Esophagus muscularis mucosa (tissue), 4 donors: Measurements from ENCODE around the gene CCDC92B. TPM values are rescaled to one million over a fixed set of nuclear protein-coding genes. Genes with fewer than 3 reads are reported as not detected.

ENCODE experiments used
- DNase-seq: peaks from one replicate; pipeline ENCODE4 v3.0.0-alpha.2; 2017; ENCODE audit errors: extremely low spot score
- H3K27ac ChIP-seq, 4 donors: fragments of 200-600 bp; sonication (generic); replicated peaks in 1 of 4; 1 replicate in 3 of 4; 2 replicates in 1 of 4; pipeline ENCODE4 v1.5.1; 2016 to 2019; ENCODE audit warnings: mild to moderate bottlenecking in 1 of 4
- H3K27me3 ChIP-seq, 4 donors: fragments of 200-600 bp; sonication (generic); one replicate each; pipeline versions ENCODE4 v1.5.1 to v1.6.0; 2016 to 2019
- H3K36me3 ChIP-seq, 4 donors: fragments of 200-600 bp; sonication (generic); one replicate each; pipeline ENCODE4 v1.5.1; 2016 to 2019
- H3K4me1 ChIP-seq, 4 donors: fragments of 200-600 bp; sonication (generic); one replicate each; pipeline ENCODE4 v1.5.1; 2016 to 2019
- H3K4me3 ChIP-seq, 4 donors: fragments of 200-600 bp; sonication (generic); 1 replicate in 2 of 4; 2 replicates in 2 of 4; pipeline ENCODE4 v1.5.1; 2016 to 2019; ENCODE audit warnings: mild to moderate bottlenecking in 4 of 4, moderate library complexity in 1 of 4
- H3K9me3 ChIP-seq, 4 donors: fragments of 200-600 bp; sonication (generic); 1 replicate in 3 of 4; 2 replicates in 1 of 4; pipeline ENCODE4 v1.5.1; 2016 to 2019
- EP300 ChIP-seq: sonication (generic); formaldehyde crosslinking; IDR thresholded peaks from one replicate; pipeline ENCODE4 v1.6.1; 2017; ENCODE audit warnings: antibody characterized with exemption
- POLR2A ChIP-seq: fragments of 450-650 bp; IDR thresholded peaks from one replicate; pipeline ENCODE4 v1.6.1; 2017; ENCODE audit warnings: antibody characterized with exemption, moderate library complexity, mild to moderate bottlenecking, low read depth
- POLR2AphosphoS5 ChIP-seq, 2 donors: sonication (generic); formaldehyde crosslinking; IDR thresholded peaks; one replicate each; pipeline ENCODE4 v1.6.1; 2017; ENCODE audit warnings: antibody characterized with exemption in 2 of 2
- WGBS: methylation state at CpG from one replicate; pipeline ENCODE4 v1.1.5; 2018; 5-methylcytosine and 5-hydroxymethylcytosine counted together
- intact Hi-C: fragments of 100-400 bp; cut with DNase I; formaldehyde crosslinking; loops from one replicate; pipeline ENCODE4 v1.15.1; 2023
- total RNA-seq, 4 donors: library from RNA; depleted of rRNA; stranded (reverse); fragments of >200 nt; gene quantifications; one replicate each; pipeline versions ENCODE4 v1.1.0 to v1.2.1, GENCODE V29; 2016
- TF ChIP-seq, protein P1 (sequence below), 3 experiments: fragments of 200-600 bp in 2 of 3; fragments of 450-650 bp in 1 of 3; sonication (generic) in 2 of 3; IDR thresholded peaks; one replicate each; pipeline ENCODE4 v1.5.1; 2017 to 2019; ENCODE audit warnings: antibody characterized with exemption in 3 of 3, mild to moderate bottlenecking in 2 of 3, moderate library complexity in 1 of 3

The CCDC92B gene
- total RNA-seq, 4 donors from 2014 or later = 0.13 to 0.42 TPM; not detected in 2

DNA sequence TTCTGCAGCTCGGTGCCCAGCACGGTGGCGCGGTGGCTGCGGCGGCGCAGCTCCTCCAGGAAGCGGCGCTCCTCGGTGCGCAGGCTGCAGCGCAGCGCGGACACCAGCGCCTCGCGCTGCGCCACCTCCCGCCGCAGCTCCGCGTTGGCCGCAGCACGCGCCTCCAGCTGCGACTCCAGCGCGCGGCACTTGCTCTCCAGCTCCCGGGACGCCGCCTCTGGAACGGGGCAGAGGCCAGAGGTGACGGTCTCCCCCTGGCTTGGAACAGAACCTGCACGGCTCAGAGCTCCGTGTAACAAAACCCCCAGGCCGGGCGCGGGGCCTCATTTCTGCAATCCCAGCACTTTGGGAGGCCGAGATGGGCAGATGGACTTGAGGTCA lies 24.7 kb downstream of the CCDC92B start:
- H3K27me3 ChIP-seq = peaks cover 0 to 75% (median 24%) of the 10 kb centered on the region in 4 donors
- WGBS = 6% methylated on average over 12 of the region's 40 CpGs
- intact Hi-C loops = no loop called here

DNA sequence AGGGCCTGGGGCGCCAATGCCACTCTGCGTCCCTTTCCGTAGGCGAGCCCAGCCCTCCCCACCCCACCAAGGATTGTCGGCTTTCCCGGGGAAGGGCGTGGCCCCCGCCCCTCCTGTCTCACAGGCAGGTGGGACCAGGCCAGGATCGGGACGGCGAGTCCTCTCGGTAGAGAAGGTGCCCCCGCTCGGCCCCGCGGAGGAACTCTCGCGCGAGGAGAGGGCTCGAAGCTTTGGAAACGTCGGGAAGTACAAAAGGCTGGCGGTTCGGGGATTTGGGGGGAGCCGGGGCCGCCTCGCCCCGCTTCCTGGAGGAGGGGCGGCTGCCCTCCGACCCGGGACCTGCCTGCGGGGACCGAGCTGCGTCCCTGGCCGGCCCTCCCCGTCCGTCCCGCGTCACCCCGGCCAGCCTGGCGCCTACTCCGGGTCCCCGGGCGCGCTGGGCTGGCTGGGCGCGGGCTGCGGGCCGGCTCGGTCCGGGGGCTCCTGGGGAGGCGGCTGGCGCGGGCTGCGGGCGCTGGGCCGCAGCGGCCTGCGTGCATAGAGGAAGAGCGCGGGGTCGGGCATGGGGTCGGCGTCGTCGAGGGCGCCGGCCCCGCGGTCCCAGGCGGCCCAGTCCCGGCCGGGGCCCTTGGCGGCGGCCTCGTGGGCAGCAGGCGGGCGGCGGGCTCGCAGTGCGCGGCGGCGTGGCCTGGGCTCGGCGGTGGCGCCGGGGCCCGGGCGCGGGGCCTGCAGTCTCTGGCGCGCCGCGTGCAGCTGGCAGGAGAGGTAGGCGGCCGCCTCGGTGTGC lies 25.3 kb downstream of the CCDC92B start:
- TF ChIP-seq POLR2AphosphoS5 (IDR thresholded peaks at IDR 0.05) (no peak), EP300 (no peak), POLR2A (no peak)
- TF ChIP-seq, protein P1, sequence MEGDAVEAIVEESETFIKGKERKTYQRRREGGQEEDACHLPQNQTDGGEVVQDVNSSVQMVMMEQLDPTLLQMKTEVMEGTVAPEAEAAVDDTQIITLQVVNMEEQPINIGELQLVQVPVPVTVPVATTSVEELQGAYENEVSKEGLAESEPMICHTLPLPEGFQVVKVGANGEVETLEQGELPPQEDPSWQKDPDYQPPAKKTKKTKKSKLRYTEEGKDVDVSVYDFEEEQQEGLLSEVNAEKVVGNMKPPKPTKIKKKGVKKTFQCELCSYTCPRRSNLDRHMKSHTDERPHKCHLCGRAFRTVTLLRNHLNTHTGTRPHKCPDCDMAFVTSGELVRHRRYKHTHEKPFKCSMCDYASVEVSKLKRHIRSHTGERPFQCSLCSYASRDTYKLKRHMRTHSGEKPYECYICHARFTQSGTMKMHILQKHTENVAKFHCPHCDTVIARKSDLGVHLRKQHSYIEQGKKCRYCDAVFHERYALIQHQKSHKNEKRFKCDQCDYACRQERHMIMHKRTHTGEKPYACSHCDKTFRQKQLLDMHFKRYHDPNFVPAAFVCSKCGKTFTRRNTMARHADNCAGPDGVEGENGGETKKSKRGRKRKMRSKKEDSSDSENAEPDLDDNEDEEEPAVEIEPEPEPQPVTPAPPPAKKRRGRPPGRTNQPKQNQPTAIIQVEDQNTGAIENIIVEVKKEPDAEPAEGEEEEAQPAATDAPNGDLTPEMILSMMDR (IDR thresholded peaks at IDR 0.05) = no peak
- H3K4me1 ChIP-seq = peaks cover 0 to 20% (median 18%) of the 10 kb centered on the region in 4 donors
- 3% methylated on average over 45 of the region's 98 CpGs for WGBS
- no peak for DNase-seq
- H3K4me3 ChIP-seq = peak overlapping the region; percentile 46 to 58 (median 48)
- peak overlapping the region; percentile 49 to 66 (median 60) for H3K27ac ChIP-seq
- no peaks in the 10 kb centered on the region for H3K9me3 ChIP-seq
- H3K27me3 ChIP-seq = peaks cover 0 to 71% (median 24%) of the 10 kb centered on the region in 4 donors
- no peaks in the 10 kb centered on the region for H3K36me3 ChIP-seq
- intact Hi-C loops = no loop called here

More for the DNA sequence above, 24.7 kb downstream of the CCDC92B start:
- Histone ChIP-seq H3K36me3 (no peaks in the 10 kb centered on the region), H3K4me1 (peaks cover 0 to 20% (median 18%) of the 10 kb centered on the region in 4 donors), H3K27ac (peak overlapping the region in 1 of 4 donors; percentile 30), H3K4me3 (peak overlapping the region; percentile 46 to 58 (median 48)), H3K9me3 (no peaks in the 10 kb centered on the region)
- no peak for TF ChIP-seq POLR2A
- TF ChIP-seq, protein P1 (IDR thresholded peaks at IDR 0.05) = peak in 1 of 3 experiments; percentile 19
- DNase-seq = no peak

DNA sequence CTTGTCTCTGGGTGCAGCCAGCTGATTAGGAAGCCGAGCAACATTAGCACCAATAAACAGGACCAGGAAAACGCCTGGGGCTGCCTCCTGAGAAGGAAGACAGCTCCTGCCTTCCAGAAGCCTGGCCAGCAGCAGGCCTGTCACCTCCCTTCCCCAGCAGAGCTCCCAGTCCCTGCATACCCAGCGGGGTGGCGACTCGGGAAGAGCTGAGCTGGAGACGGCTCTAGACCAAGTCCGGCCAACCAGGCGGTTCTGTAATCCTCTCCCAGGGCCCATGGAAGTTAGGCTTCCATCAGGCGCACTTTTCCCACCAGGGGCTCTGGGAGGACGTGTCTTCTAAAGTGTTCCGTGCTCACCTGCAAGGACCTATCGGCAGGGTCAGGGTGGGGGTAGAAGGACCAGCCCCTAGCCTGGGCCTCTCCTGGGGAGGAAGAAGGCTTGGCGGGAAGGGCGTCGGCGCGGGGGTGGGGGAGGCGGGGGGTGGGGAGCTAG lies 25.9 kb downstream of the CCDC92B start:
- peak overlapping the region; percentile 49 to 66 (median 60) for H3K27ac ChIP-seq
- H3K27me3 ChIP-seq = peaks cover 0 to 64% (median 24%) of the 10 kb centered on the region in 4 donors
- no peaks in the 10 kb centered on the region for H3K9me3 ChIP-seq
- TF ChIP-seq POLR2A (no peak), POLR2AphosphoS5 (IDR thresholded peaks at IDR 0.05) (no peak), EP300 (no peak)
- TF ChIP-seq, protein P1 (IDR thresholded peaks at IDR 0.05) = no peak
- no peaks in the 10 kb centered on the region for H3K36me3 ChIP-seq
- 43% methylated on average over 5 of the region's 18 CpGs for WGBS
- DNase-seq = no peak
- H3K4me3 ChIP-seq = peak overlapping the region; percentile 46 to 58 (median 48)
- intact Hi-C loops = no loop called here
- peaks cover 0 to 20% (median 18%) of the 10 kb centered on the region in 4 donors for H3K4me1 ChIP-seq

DNA sequence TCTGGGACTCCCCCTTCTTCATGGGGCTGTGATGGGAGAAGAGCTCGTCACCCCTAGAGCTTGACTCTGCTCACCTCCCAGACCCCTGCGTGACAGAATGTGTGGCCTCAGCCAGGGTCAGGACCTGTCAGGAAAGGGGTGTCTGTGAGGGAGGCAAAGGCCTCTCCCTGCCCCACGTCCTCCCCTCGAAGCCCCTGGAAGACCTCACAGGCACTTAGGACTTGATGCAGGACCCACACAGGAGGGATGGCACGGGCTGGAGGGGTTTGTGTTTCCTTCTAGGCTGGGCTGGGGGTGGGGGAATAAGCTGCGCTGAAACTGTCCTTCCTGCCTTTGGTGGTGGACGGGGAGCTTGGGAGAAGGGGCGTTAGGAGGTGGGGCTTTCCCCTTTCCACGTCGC lies 26.8 kb downstream of the CCDC92B start:
- H3K4me3 ChIP-seq = no peak overlapping the region
- intact Hi-C loops = no loop called here
- H3K27me3 ChIP-seq = peaks cover 0 to 55% (median 18%) of the 10 kb centered on the region in 4 donors
- no peak for DNase-seq
- 62% methylated on average over 10 of the region's 10 CpGs for WGBS
- TF ChIP-seq POLR2A = no peak
- H3K36me3 ChIP-seq = no peaks in the 10 kb centered on the region
- H3K4me1 ChIP-seq = peaks cover 0 to 20% (median 18%) of the 10 kb centered on the region in 4 donors
- H3K27ac ChIP-seq = no peak overlapping the region
- no peaks in the 10 kb centered on the region for H3K9me3 ChIP-seq

DNA sequence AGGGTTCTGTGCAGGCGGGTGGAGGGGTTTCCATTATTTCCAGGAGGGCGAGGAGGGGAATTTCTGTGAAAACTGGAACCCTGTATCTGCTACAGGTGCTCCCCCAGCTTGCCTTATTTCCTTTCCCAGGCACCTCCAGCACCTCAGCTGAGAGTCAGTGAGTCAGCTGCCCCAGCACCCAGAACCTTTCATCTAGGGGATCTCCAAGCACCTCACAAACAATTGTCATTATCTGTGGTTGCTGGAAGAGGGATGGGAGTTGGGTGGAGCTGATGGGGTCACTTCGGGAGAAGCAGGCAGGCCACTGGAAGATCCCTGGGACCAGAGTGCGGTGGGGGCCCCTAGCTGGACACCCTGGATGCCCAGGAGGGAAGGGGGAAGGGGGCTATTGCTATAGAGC lies 27.8 kb downstream of the CCDC92B start:
- no peak for TF ChIP-seq POLR2A
- no peak for TF ChIP-seq POLR2AphosphoS5 (IDR thresholded peaks at IDR 0.05)
- TF ChIP-seq, protein P1 (IDR thresholded peaks at IDR 0.05) = no peak
- TF ChIP-seq EP300 = no peak
- Histone ChIP-seq H3K4me1 (peaks cover 0 to 20% (median 18%) of the 10 kb centered on the region in 4 donors), H3K9me3 (no peaks in the 10 kb centered on the region), H3K27me3 (peaks cover 0 to 45% (median 12%) of the 10 kb centered on the region in 4 donors), H3K4me3 (no peak overlapping the region), H3K27ac (no peak overlapping the region), H3K36me3 (no peaks in the 10 kb centered on the region)
- no peak for DNase-seq
- 69% methylated on average over 4 of the region's 4 CpGs for WGBS
- intact Hi-C loops = no loop called here
